Effector memory CD8-positive, alpha-beta T cell (primary cell): Measurements from ENCODE around the gene DISP3.

ENCODE experiments used
- ATAC-seq: fragments of 150-1000 bp; cut with Tn5 transposase; replicated peaks from 2 replicates; pipeline ENCODE4 v1.10.0; 2021; ENCODE audit warnings: mild to moderate bottlenecking, moderate library complexity
- DNase-seq, 3 experiments: peaks; one replicate each; pipeline ENCODE4 v3.0.0; 2021
- H3K27ac Mint-ChIP-seq, 2 donors: one replicate each; pipeline ENCODE4 v1.8.0; 2022; ENCODE audit warnings: mild to moderate bottlenecking in 2 of 2, mixed read lengths in 2 of 2, moderate library complexity in 2 of 2
- H3K27me3 Mint-ChIP-seq, 2 donors: one replicate each; pipeline ENCODE4 v1.8.0; 2022; ENCODE audit warnings: mixed read lengths in 2 of 2
- H3K36me3 Mint-ChIP-seq: one replicate; pipeline ENCODE4 v1.8.0; 2022; ENCODE audit warnings: mild to moderate bottlenecking, moderate library complexity, mixed read lengths; ENCODE audit not compliant: insufficient read depth
- H3K4me1 Mint-ChIP-seq, 2 donors: one replicate each; pipeline ENCODE4 v1.8.0; 2022; ENCODE audit warnings: low read depth in 2 of 2, mixed read lengths in 2 of 2
- H3K4me3 Mint-ChIP-seq, 2 donors: one replicate each; pipeline ENCODE4 v1.8.0; 2022; ENCODE audit warnings: mild to moderate bottlenecking in 2 of 2, mixed read lengths in 2 of 2, moderate library complexity in 2 of 2
- H3K9me3 Mint-ChIP-seq, 2 donors: one replicate each; pipeline ENCODE4 v1.8.0; 2022; ENCODE audit warnings: mixed read lengths in 2 of 2

The DISP3 gene

GRCh38 chr1:11470912-11471311 is 8.0 kb upstream of the DISP3 start:
- Mint-ChIP-seq H3K4me1 (peaks cover 0 to 2% of the 10 kb centered on the region in 2 donors), H3K27ac (no peak overlapping the region), H3K9me3 (peaks cover 0 to 1% of the 10 kb centered on the region in 2 donors), H3K27me3 (peaks cover 41 to 82% of the 10 kb centered on the region in 2 donors), H3K36me3 (no peaks in the 10 kb centered on the region), H3K4me3 (no peak overlapping the region)
- DNase-seq (no peak), ATAC-seq (no peak)

- H3K9me3 Mint-ChIP-seq, result peaks cover 0 to 1% of the 10 kb centered on the region in 2 donors
- no peaks in the 10 kb centered on the region for H3K36me3 Mint-ChIP-seq
- H3K27ac Mint-ChIP-seq, result no peak overlapping the region
- DNase-seq, result no peak
- peaks cover 43 to 82% of the 10 kb centered on the region in 2 donors for H3K27me3 Mint-ChIP-seq
- H3K4me3 Mint-ChIP-seq, result no peak overlapping the region
- H3K4me1 Mint-ChIP-seq, result peaks cover 0 to 2% of the 10 kb centered on the region in 2 donors
- ATAC-seq, result no peak
Measured at GRCh38 chr1:11471473-11471872, 7.5 kb upstream of the DISP3 start.

DNA sequence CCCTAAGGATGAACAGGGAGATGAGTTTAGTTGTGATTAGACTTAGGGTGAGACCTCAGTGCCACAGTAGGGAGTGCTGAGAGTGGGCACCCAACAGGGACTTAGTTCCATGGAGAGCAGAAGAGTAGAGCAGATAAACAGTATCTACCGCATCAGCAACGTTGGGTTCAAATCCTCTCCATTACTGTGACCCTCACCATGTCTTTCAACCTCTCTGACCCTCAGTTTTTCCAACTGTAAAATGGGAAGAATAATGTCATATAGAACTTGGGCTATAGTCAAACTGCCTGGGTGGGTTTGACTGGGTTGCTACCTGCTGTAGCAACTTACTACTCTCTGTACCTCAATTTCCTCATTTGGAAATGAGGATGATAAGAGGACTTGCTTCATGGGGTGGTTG is 6.7 kb upstream of the DISP3 start:
- no peak for ATAC-seq

DNA sequence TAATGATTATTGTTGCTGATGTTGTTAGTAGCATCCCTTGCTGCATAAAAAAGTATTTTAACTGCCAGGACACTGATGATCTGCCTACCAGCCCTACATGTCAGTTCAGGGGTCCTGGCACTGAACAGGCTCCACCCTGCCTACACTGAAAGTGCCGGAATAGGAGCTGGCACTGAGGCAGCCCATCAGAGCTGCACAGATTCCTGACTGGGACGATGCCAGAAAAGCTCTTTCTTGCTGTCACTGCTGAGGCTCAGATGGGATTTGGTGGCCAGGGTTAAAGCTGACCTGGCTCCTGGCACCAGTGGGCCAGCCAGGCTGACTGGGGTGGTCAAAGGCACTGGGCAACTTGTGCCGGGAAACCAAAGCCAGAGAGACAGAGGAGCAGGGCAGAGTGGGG is 6.2 kb upstream of the DISP3 start:
- no peaks in the 10 kb centered on the region for H3K36me3 Mint-ChIP-seq
- ATAC-seq, result no peak
- H3K4me1 Mint-ChIP-seq, result peaks cover 0 to 2% of the 10 kb centered on the region in 2 donors
- H3K27ac Mint-ChIP-seq, result no peak overlapping the region
- no peak for DNase-seq
- peaks cover 0 to 1% of the 10 kb centered on the region in 2 donors for H3K9me3 Mint-ChIP-seq
- H3K27me3 Mint-ChIP-seq, result peaks cover 54 to 91% of the 10 kb centered on the region in 2 donors
- H3K4me3 Mint-ChIP-seq, result no peak overlapping the region

More for the DNA sequence above, 6.7 kb upstream of the DISP3 start:
- peaks cover 0 to 1% of the 10 kb centered on the region in 2 donors for H3K9me3 Mint-ChIP-seq
- H3K36me3 Mint-ChIP-seq, result no peaks in the 10 kb centered on the region
- H3K4me1 Mint-ChIP-seq, result peaks cover 0 to 2% of the 10 kb centered on the region in 2 donors
- peaks cover 49 to 90% of the 10 kb centered on the region in 2 donors for H3K27me3 Mint-ChIP-seq
- no peak for DNase-seq
- no peak overlapping the region for H3K27ac Mint-ChIP-seq
- H3K4me3 Mint-ChIP-seq, result no peak overlapping the region

DNA sequence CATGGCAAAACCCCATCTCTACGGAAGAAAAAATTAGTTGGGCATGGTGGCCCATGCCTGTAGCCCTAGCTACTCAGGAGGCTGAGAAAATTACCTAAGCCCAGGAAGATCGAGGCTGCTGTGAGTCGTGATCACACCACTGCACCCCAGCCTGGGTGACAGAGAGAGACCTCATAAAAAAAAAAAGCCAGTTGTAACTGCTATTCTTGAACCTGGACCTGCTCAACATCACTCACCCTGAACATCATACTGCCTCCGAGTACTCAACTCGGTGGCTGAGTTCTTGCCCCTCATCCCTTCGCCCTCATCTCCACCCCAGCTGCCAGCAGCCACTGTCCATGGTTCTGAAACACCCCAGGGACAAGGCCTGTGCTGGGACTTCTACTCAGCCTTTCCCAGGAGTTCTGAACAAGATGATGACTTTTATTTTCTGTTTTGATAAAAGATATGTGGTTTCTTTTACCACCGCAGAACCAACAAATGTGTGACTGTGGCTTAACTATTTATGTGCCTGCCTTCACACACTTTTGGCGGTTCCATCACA is 5.4 kb upstream of the DISP3 start:
- ATAC-seq (no peak), DNase-seq (no peak)
- peaks cover 0 to 1% of the 10 kb centered on the region in 2 donors for H3K9me3 Mint-ChIP-seq
- H3K4me3 Mint-ChIP-seq, result no peak overlapping the region
- no peak overlapping the region for H3K27ac Mint-ChIP-seq
- peaks cover 60 to 91% of the 10 kb centered on the region in 2 donors for H3K27me3 Mint-ChIP-seq
- H3K36me3 Mint-ChIP-seq, result peaks cover 4% of the 10 kb centered on the region
- peaks cover 0 to 6% of the 10 kb centered on the region in 2 donors for H3K4me1 Mint-ChIP-seq

DNA sequence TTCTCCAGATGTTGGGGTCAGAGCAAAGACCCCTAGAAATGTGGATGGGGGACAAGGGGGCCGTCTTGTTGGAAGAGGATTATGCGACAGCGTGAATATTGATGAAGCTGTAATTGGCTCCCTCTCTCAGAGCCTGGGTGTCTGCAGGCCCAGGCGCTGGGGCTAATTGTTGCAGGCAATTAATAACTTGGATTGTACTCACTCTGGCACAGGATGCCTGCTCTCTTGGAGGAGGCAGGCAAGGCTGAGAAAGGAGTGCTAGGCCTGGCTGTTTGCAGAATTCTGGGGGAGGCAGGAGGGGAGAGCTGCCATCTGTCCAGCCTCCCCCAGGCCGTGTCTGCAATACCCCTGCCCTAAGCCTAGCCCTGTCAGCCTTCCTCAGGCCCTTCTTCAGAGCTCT is 4.1 kb upstream of the DISP3 start:
- ATAC-seq, result no peak
- no peak overlapping the region for H3K27ac Mint-ChIP-seq
- peaks cover 51 to 85% of the 10 kb centered on the region in 2 donors for H3K27me3 Mint-ChIP-seq
- peaks cover 0 to 1% of the 10 kb centered on the region in 2 donors for H3K9me3 Mint-ChIP-seq
- peaks cover 0 to 6% of the 10 kb centered on the region in 2 donors for H3K4me1 Mint-ChIP-seq
- DNase-seq, result no peak
- H3K36me3 Mint-ChIP-seq, result peaks cover 4% of the 10 kb centered on the region
- H3K4me3 Mint-ChIP-seq, result no peak overlapping the region

- no peak for DNase-seq
- Mint-ChIP-seq H3K9me3 (peaks cover 0 to 1% of the 10 kb centered on the region in 2 donors), H3K27me3 (peaks cover 59 to 91% of the 10 kb centered on the region in 2 donors), H3K4me3 (no peak overlapping the region), H3K4me1 (peaks cover 6 to 10% of the 10 kb centered on the region in 2 donors), H3K27ac (no peak overlapping the region), H3K36me3 (peaks cover 7% of the 10 kb centered on the region)
- no peak for ATAC-seq
Measured at GRCh38 chr1:11475748-11476147, 3.2 kb upstream of the DISP3 start.

- peaks cover 8 to 9% of the 10 kb centered on the region in 2 donors for H3K4me1 Mint-ChIP-seq
- peaks cover 10% of the 10 kb centered on the region for H3K36me3 Mint-ChIP-seq
- DNase-seq, result no peak
- H3K27ac Mint-ChIP-seq, result no peak overlapping the region
- peaks cover 0 to 2% of the 10 kb centered on the region in 2 donors for H3K9me3 Mint-ChIP-seq
- peaks cover 74 to 94% of the 10 kb centered on the region in 2 donors for H3K27me3 Mint-ChIP-seq
- peak overlapping the region; percentile 75 to 85 for H3K4me3 Mint-ChIP-seq
- no peak for ATAC-seq
Measured at GRCh38 chr1:11479375-11479979, 522 bp downstream of the DISP3 start.

- H3K9me3 Mint-ChIP-seq, result peaks cover 0 to 2% of the 10 kb centered on the region in 2 donors
- peak overlapping the region; percentile 44 to 62 for H3K4me3 Mint-ChIP-seq
- ATAC-seq, result no peak
- H3K27ac Mint-ChIP-seq, result no peak overlapping the region
- DNase-seq, result no peak
- peaks cover 10% of the 10 kb centered on the region for H3K36me3 Mint-ChIP-seq
- peaks cover 8 to 9% of the 10 kb centered on the region in 2 donors for H3K4me1 Mint-ChIP-seq
- H3K27me3 Mint-ChIP-seq, result peaks cover 78 to 94% of the 10 kb centered on the region in 2 donors
Measured at GRCh38 chr1:11481019-11481418, 2.1 kb downstream of the DISP3 start.

GRCh38 chr1:11482198-11482597 is 3.2 kb downstream of the DISP3 start:
- Mint-ChIP-seq H3K27ac (no peak overlapping the region), H3K9me3 (peaks cover 0 to 2% of the 10 kb centered on the region in 2 donors), H3K27me3 (peaks cover 81 to 94% of the 10 kb centered on the region in 2 donors), H3K36me3 (peaks cover 10% of the 10 kb centered on the region), H3K4me3 (no peak overlapping the region), H3K4me1 (peaks cover 8 to 9% of the 10 kb centered on the region in 2 donors)
- ATAC-seq (no peak), DNase-seq (no peak)

- H3K4me3 Mint-ChIP-seq, result no peak overlapping the region
- no peak overlapping the region for H3K27ac Mint-ChIP-seq
- H3K36me3 Mint-ChIP-seq, result peaks cover 10% of the 10 kb centered on the region
- H3K9me3 Mint-ChIP-seq, result peaks cover 0 to 2% of the 10 kb centered on the region in 2 donors
- no peak for ATAC-seq
- no peak for DNase-seq
- H3K4me1 Mint-ChIP-seq, result peaks cover 8 to 9% of the 10 kb centered on the region in 2 donors
- H3K27me3 Mint-ChIP-seq, result peaks cover 81 to 94% of the 10 kb centered on the region in 2 donors
Measured at GRCh38 chr1:11482701-11483479, 3.9 kb downstream of the DISP3 start.

- Mint-ChIP-seq H3K4me1 (peaks cover 4 to 9% of the 10 kb centered on the region in 2 donors), H3K27me3 (peaks cover 76 to 92% of the 10 kb centered on the region in 2 donors), H3K4me3 (no peak overlapping the region), H3K36me3 (peaks cover 6% of the 10 kb centered on the region), H3K27ac (no peak overlapping the region), H3K9me3 (peaks cover 0 to 2% of the 10 kb centered on the region in 2 donors)
- DNase-seq (no peak), ATAC-seq (no peak)
Measured at GRCh38 chr1:11483581-11484320, 4.8 kb downstream of the DISP3 start.

DNA sequence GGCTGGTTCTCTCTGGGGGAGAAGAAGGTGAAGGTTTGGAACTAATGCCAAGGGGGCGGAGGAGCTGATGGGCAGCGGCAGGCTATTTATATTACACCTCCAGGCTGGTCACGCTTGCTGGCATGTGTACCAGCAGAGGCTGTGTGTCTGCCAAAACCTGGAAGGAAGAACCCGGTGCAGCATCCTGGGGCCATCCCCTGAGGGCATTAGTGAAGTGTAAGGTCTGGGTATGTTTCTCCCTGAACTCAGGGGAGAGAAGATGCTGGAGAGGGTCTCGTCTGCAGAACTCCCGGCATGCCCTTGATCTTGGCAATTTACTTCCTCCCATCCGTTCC is 5.3 kb downstream of the DISP3 start:
- Mint-ChIP-seq H3K36me3 (peaks cover 6% of the 10 kb centered on the region), H3K4me3 (no peak overlapping the region), H3K4me1 (peaks cover 4 to 9% of the 10 kb centered on the region in 2 donors), H3K27me3 (peaks cover 77 to 94% of the 10 kb centered on the region in 2 donors), H3K27ac (no peak overlapping the region), H3K9me3 (peaks cover 0 to 2% of the 10 kb centered on the region in 2 donors)
- DNase-seq, result no peak
- ATAC-seq, result no peak
